Measurements from ENCODE around the gene FCRL1.

Gene FCRL1, protein sequence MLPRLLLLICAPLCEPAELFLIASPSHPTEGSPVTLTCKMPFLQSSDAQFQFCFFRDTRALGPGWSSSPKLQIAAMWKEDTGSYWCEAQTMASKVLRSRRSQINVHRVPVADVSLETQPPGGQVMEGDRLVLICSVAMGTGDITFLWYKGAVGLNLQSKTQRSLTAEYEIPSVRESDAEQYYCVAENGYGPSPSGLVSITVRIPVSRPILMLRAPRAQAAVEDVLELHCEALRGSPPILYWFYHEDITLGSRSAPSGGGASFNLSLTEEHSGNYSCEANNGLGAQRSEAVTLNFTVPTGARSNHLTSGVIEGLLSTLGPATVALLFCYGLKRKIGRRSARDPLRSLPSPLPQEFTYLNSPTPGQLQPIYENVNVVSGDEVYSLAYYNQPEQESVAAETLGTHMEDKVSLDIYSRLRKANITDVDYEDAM

DNA sequence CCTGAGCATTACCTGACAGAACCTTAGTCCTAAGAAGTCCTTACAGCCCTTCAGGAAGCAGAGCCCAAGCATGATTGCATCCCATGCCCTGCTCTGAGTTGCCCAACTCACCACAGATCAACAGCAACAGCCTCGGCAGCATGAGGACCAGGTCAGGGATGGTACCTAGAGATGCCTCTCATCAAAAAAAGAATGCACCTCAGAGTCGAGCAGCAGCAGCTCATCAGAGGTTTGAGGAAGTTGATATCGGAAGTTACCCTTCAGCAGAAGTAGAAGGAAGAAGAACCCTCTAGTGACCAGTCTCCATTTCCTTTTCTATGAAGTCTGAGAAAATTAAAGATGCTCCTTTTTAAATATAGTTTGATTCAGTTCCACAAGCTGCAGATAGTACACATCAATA, at the start of gene FCRL1:
Gene FCRL1 (minus strand): TSS at position 225 of the 400 bp plus-strand sequence. CDS start 83 bp downstream, at position 142.
- no peak for DNase-seq

DNA sequence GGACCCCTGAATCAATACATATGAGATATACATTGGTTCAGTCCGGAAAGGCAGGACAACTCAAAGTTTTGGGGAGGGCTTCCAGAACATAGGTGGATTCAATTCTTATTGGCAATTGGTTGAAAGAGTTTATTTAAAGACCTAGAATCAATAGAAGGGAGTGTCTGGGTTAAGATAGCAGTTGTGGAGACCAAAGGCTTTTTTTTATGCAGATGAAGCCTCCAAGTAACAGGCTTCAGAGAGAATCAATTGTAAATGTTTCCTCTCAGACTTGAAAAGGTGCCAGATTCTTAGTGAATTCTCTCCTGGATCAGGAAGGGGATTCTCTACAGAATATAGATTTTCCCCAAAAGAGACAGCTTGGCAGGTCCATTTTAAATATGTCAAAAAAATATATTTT, 48.7 kb upstream of the FCRL1 start:
- no peak for DNase-seq

DNA sequence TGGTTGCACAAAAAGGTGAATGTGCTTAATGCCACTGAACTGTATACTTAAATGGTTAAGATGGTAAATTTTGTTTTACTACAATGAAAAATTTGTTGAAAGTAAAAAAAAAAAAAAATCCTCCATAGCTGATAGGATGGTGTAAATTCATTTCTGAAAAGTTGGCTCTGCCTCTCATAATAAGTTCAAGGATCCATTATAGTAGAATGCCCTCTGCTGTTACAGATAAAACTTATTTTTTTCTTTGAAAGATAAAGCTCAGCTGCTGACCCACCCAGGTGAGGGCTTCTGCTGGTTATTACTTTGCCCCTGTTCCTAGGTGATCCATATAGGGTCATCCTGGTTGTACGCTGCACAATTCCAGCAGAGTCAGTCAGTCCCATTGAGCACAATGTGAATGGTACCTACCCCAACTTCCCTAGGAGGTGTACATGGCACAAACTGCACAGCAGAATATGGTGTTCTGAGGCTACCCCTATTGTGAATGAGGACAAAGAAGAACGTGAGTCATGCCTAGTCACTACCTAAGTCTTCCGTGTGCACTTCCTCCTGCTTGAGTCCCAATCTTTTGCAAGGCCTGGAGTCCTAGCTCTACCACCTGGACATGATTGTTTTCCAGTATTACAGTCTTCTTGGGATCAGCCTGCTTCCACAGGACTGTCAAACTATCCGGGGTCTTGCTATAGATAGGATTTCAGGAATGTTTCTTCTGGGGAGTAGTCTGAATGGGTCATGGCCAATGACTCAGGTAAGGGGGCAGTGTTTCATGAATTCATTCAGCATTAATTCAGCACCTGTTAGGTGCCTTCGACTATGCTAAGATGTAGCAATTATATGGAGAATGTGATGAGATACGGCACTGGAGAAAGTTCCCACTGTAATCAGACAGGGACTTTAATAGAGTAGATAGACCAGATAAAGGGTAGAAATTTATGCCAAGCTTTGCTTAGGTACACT, 42.5 kb upstream of the FCRL1 start:
- DNase-seq: no peak

DNA sequence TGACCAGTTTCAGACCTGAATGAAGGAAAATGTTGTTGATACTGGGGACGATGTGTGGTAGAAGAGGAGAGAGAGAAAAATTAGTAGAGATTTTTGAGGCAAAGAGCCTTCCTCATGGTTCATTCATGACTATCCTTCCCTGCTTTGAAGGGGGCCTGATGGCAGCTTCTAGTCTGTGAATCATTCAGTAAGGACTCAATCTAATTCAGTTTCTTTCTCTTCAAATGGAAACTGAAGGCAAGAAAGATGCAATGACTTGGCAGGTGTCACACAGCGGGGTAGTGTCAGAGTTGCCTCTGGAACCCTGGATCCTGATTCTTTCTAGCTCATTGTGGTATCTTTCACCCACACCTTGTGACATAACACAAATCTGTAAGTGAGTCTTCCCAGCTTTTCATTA, 36.6 kb upstream of the FCRL1 start:
- no peak for DNase-seq

DNA sequence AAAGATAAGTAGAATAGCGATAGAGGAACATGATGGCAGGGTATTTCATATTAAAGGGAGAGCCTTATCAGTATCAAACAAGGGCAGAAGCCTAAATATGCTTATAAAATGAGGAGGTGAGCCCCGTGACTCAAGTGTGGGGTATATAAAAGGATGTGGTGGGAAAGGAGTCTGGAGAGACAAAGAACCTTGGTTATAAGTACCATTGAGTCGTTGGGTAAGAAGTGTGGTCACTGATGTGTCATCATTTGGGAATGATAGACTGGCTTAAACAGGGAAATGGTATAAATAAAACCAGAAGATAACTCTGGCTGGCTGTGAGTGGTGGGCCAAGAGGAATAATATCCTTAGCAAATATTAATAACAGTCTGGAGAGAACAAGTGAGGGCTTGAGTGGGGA, 32.6 kb upstream of the FCRL1 start:
- DNase-seq: no peak

DNA sequence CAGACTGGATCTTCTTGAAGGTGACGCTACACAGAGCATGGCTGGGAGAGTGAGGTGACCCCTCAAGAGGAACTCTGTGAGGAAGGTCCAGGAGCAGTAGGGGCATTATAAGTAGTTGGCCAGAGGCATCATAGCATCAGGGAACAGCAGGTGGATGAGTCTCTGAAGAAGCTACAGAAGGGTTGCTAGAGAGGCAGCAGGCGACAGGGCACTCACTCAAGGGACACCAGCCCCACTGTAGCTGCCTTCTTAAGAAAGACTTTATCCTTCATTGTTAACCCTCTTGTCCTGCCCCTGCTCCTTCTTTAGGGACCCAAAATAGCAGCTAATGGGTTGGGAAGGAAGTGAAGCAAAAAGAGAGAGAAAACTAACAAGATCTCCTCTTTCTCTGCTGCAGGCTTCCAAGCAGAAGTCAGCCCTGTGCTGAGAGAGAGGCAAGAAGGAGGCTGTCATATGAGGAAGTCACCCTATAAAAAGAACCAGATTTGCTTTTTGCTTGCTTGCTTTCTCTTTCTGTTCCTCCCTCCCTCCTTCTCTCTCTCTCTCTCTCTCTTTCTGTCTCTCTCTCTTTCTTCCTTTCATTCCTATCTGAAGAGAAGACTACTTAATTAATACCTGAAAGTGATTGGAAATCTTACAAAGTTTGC, 29.4 kb upstream of the FCRL1 start:
- no peak for DNase-seq

DNA sequence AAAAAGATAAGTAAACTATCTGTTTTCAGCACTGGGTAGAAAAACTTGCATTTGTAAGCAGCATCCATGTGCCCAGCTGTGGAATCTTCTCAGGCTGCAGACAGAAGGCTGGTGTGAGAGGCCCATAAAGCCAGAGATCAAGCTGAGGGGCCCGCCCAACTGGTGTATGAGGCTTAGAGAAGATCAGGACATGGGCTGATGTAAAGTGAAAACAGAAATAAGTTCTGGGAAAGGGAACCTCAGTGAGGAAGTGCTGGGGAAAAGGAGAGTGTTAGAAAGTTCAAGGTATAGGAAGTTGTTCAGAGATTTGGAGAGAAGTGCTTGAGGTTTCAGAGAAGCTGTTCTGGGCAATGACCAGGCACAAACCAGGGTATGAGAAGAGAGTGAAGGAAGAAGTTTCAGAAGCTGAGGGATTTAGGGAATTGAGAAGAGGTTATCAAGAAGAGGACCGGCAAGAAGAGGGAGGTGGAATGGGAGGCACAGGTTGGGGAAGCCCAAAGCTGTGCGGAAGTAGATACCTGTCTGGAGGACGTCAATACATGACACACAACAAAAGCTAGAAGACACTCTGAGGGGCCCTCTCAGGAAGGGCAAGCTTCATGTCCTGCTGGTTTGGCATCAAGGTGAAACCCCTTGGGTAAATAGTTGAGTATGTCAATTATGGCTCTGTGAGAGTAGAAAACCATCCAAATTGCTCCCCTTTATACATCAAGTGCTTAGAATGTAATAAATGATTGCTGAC, 24.3 kb upstream of the FCRL1 start:
- DNase-seq: no peak

DNA sequence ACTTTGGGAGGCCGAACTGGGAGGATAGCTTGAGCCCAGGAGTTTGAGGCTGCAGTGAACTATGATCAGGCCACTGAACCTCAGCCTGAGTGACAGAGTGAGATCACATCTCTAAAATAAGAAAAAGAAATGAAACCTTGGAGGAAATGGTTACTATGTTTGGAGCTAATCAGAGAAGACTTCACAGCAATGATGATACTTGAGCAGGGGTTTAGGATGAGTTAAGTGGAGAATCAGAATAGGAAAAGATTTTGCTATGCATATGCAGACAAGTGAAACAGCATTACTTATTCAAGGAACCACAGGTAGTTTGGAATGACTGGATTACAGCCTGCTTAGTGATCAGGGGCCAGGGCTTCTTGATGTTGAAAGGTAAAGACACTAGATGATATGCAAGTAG, 23.0 kb upstream of the FCRL1 start:
- no peak for DNase-seq

DNA sequence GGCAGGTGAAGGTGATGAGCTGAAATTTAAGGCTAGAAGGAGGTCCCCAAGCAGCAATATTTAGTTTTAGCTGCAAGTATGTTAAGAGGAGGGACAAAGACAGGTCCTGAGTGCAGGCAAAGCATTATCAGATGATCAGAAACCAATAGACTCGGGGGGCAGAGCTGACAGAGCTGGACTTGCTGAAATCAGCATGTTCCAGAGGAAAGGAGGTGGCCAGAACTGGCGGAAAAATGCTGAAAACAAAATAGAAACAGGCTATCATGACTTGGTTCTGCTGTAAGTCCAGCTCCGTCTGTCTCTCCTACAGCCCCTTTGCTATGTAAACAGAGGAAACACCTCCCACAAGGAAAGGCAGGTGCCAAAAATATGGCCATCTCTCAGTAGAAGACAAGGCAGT, 21.8 kb upstream of the FCRL1 start, which contains the start of gene CD5L:
Gene CD5L (minus strand): TSS at position 101 of the 400 bp plus-strand sequence. CDS start 107 bp downstream, outside the sequence.
- no peak for DNase-seq

DNA sequence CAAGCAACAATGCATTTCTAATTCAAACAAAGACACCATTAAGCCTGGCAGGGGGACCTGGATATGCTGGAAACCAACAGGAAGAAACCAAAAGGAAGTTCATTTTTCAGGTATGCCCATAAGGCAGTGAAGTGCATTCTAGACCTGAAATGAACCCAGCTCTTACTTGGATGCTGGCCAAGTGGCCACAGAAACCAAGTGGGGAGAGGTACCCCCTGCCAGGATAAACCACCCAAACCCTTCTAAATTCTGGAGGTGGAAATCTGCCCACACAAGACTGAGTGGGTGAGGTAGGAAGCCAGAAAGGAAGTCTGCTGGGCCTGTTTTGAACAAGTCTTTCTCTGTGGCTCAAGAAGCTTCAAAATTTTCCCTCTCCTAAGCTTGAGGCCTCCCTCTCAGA, 19.0 kb upstream of the FCRL1 start:
- DNase-seq: no peak

DNA sequence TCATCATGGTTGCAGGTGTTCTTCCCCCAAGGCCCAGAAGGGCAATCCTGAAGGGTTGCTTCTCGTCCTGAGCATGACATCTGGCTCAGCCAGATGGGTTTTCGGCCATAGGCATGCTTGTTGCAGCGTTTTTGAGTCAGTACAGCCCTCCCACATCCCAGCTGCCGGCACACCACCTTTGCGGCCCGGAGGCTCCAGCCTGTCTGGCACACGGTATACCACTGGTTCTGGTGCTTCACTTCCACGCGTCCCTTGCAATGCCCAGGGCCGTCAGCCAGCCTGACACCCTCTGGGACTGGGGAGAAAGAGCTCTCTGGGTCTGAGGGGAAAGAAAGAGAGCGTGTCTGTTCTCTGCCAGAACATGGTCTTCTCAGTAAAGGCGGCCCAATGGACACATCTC, 14.5 kb upstream of the FCRL1 start:
- no peak for DNase-seq

DNA sequence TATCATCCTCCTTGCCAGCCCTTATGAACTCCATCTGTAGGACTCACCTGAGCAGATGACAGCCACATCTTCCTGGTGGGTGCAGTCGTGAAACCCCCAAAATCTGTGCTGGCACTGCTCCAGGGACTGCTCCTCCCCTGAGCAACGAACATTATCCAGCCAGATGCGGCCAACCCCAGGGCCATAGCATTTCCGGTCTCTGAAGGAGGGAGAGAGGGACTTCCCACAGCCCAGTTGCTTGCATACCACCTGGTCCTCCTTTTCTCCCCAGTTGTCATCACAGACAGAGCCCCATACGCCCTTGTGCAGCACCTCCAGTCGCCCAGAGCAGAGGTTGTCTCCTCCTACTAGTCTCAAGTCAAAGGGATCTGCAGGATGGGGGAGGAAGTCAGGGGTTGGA, 13.2 kb upstream of the FCRL1 start:
- no peak for DNase-seq

DNA sequence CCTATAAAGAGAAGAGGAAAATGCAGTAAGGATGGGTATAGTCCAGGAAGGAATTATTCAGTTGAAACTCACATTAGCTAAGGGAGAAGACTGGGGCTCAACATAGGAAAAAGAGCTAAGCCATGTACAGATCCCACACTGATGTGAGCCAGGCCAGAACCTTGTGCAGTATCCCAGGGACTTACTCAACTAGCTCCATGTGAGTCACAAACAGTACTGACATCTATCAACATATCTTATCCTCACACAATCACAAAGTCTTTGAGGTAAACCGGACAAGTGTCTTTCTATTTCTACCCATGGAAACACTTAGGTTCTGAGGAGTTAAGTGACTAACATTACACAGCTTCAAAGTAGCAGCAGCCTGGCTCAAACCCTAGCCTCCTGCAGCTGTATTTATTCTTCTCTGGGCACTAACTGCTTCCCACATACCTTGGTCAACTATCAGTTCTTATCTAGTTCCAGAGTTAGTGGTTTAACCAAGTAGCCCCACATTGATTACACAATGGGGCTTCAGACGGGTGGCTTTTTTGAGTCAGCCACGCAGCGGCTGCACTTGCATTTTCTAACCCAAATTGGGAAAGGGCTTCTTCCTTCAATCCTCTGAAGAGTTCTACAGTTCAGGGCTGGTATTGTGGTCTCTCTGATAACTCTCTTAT, 12.2 kb upstream of the FCRL1 start:
- DNase-seq: no peak

DNA sequence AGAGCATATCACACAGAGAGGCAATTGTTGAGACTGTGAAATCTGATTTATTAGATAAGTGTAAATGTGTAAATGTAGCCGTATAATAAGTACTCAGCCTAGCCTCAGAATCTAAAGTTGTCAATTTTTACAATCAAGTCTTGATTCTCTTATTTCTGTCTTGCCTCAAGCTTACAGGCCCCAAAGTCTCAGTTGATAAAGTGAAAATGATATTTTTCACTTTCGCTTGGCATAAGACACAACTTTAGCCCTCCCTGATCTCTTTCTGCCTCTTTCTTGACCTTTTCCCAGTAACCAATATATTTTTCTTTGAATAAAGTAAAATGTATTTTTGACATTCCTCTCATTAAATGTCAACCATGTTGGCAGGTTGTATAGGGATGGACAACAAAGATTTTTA, 11.0 kb upstream of the FCRL1 start:
- no peak for DNase-seq

DNA sequence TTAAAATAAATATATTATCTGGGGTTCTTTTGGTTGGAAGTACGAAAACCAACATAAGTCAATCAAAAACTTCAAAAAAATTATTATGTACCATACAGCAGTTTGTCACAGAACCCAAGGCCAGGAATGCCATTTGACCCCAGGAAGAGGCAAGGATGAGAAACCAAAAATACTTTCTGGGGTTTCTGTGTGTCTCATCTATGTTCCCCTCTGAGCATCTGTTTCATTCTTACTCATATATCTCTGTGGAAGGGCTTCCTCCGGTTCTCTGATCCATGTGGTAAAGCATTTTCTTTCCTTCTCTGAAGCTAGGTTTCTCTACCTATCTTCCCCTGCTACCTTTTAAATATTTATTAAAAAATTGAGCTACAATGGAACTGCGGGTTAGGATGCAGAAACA, 9.8 kb upstream of the FCRL1 start:
- no peak for DNase-seq

DNA sequence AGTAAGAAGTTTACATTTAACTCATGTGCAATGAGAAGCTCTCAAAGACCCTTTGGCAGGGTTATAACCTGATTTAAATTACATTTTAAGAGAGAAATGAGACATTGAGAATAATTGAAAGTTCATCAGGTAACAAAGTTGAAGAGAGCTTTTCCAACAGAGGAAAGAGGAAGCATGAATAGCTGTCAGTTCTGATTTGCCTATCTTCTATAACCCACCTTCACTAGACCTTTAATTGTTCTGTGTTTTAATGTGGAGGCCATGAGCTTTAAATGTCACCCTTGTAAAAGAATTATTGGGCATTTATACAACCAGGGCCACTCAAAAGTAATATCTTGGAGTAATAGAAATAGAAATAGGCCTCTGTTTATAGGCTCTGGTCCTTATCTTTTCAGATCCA, 9.3 kb upstream of the FCRL1 start:
- no peak for DNase-seq

DNA sequence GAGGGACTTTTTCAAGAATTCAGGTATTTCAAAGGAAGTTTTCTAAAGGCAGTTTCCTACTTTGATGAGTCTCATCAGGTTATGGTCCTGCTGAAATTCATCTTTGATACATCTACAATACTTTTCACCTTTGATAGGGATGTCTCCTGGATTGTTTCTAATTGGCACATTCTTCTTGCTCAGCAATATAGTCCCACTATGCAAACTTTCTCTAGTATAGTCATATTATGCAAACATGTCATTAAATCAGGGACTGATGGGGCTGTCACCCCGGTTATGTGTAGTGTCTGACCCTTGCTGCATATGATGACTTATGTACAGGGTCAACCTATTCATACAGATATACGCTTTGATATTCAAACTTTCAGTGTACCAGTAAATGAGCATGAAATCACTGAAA, 379 bp upstream of the FCRL1 start:
- DNase-seq: no peak

DNA sequence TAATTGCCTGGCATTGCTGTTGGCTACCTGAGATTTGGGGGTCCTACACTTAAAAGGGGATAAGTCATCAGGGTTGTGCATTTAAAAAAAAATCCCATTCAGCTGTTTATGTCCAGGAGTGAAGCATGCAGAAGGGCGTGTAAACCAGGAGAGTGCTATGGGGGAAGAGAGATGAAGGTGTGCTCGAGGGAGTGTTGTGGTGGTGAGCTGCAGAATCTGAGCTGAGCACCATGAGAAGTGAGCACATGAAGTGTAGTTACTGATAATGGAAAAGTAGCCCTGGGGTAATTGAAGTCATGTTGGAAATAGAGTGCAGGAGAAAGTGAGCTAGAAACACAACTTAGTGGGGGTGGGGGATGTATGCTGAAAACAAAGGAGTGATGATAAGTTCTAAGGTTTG, 705 bp downstream of the FCRL1 start:
- no peak for DNase-seq

DNA sequence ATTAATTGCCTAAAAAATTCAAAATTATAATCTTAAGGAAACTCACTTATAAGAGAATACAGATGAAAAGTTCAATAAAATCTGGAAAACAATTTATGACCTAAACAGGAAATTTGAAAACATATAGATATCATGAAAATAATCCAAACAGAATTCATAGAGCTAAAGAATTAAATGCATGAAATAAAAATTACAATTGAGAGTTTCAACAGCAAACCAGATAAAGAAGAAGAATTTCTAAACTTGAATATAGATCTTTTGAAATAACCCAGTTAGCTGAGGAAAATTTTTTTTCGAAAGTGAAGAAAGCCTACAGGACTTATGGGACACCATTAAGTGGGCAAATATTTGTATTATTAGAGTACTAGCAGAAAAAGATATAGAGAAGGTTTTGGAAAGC, 6.7 kb downstream of the FCRL1 start:
- no peak for DNase-seq

DNA sequence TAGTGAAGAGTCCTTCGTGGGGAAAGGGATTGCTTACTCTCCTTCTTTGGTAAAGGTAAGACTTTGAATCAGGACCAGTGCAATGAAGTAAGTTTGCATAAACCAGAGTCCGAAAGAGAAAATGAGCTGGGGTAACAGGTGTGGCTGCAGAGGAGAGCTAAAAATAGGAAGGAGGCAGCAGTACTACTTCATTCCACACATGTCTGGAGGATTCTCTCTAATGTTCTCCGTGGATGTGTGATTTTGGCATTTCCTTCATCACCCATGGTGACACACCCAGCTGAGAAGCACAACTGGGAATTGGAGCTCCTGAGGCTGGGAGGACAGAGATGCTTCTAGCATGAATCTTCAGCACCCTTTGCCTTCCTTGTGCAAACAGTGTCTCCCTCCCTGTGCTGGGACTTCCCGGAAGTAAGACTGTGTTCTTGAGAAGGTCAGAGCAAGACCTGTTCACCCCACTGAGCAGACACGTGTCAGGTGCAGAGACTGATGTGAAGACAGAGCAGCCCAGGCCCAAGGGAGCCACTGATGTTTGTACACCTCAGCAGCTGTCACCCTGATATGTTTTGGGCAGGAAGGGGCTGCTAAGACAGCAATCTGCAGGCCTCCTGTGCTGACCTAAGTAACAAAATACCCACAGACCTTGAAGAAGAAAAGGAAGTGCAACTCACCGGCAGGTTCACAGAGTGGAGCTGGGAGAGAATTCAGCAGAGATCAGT, 13.3 kb downstream of the FCRL1 start:
- no peak for DNase-seq

DNA sequence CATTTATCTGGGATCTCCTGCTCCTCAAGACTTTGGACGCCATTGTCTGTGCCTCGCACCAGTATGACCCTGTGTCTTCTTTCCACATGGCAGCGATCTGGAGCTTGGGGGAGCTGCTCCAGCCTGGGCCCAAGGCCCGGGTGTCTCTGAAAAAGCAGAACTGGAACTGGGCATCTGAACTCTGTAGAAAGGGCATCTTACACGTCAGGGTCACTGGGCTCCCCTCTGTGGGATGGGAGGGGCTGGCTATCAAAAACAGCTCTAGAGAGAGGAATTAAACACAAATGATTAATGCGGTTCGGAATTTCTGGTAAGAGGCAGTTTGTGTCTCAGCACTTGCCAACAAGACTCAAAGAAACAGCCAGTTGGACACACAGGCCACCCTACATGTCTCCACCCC, 16.1 kb downstream of the FCRL1 start:
- DNase-seq: no peak
